Ovary (tissue), 3 donors: ENCODE measurements around the gene MKLN1.

Experiments used
- CTCF ChIP-seq, 3 donors: fragments of 450-650 bp in 2 of 3; fragments of 200-600 bp in 1 of 3; IDR thresholded peaks; one replicate each; pipeline versions ENCODE4 v1.5.1 to v1.8.0; 2016 to 2022; ENCODE audit warnings: antibody characterized with exemption in 3 of 3, mild to moderate bottlenecking in 1 of 3
- EP300 ChIP-seq: sonication (generic); formaldehyde crosslinking; IDR thresholded peaks from one replicate; pipeline ENCODE4 v1.6.1; 2017; ENCODE audit warnings: antibody characterized with exemption
- donor health status: DM: no; HTN: no; CAD: no.

DNA sequence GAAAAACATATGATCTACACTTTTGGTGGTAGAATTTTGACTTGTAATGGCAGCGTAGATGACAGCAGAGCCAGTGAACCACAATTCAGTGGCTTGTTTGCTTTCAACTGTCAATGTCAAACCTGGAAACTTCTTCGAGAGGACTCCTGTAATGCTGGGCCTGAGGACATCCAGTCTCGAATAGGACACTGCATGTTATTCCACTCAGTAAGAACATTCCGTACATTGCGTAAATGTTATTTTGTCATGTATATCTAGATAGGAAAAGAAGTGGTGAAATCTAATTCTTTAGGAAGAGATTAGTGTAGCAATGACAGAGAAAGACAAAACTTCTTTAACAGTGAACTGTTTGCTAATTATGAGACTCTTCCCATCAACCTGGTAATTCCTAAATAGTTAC lies 115.8 kb downstream of the MKLN1 start:
- TF ChIP-seq CTCF (IDR thresholded peaks at IDR 0.05) = no peak
- no peak for TF ChIP-seq EP300
